ENCODE results near the gene MPST.

The MPST gene

DNA sequence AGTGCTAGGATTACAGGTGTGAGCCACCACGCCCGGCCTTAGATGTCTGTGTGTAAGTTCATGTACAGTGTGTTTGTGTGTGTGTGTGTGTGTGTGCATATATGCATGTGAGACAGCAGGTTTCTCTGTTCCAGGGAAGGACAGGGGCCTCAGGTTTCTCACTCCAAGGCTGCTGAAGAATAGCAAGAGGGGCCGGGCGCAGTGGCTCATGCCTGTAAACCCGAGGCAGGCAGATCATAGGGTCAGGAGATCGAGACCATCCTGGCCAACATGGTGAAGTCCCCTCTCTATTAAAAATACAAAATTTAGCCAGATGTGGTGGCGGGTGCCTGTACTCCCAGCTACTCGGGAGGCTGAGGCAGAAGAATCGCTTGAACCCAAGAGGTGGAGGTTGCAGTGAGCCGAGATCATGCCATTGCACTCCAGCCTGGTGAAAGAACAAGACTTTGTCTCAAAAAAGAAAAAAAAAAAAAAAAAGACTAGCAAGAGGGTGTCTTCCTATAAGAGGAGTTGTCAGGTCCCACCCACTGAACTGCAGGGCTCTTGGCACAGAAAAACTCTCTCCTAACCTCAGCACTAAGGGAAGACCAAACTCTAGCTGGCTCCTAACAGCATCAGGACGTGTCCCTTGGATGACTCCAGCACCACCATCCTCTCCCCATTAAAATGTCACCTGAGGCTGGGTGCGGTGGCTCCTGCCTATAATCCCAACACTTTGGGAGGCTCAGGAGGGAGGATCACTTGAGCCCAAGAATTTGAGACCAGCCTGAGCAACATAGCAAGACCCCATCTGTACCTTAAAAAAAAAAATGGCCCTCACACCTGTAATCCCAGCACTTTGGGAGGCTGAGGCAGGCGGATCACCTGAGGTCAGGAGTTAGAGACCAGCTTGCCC lies 40.3 kb upstream of the MPST start:
- Histone ChIP-seq H3K27me3 (peaks cover 3% of the 10 kb centered on the region; the same call in 1 of the 2 replicates), H3K4me1 (no peaks in the 10 kb centered on the region), H3K4me3 (ENCODE audit: low read depth, low read length) (no peak overlapping the region), H3K9me3 (no peaks in the 10 kb centered on the region), H3K36me3 (no peaks in the 10 kb centered on the region)
- TF ChIP-seq, protein P1, sequence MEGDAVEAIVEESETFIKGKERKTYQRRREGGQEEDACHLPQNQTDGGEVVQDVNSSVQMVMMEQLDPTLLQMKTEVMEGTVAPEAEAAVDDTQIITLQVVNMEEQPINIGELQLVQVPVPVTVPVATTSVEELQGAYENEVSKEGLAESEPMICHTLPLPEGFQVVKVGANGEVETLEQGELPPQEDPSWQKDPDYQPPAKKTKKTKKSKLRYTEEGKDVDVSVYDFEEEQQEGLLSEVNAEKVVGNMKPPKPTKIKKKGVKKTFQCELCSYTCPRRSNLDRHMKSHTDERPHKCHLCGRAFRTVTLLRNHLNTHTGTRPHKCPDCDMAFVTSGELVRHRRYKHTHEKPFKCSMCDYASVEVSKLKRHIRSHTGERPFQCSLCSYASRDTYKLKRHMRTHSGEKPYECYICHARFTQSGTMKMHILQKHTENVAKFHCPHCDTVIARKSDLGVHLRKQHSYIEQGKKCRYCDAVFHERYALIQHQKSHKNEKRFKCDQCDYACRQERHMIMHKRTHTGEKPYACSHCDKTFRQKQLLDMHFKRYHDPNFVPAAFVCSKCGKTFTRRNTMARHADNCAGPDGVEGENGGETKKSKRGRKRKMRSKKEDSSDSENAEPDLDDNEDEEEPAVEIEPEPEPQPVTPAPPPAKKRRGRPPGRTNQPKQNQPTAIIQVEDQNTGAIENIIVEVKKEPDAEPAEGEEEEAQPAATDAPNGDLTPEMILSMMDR (IDR thresholded peaks at IDR 0.05; ENCODE audit: low read depth, low read length), result no peak
- DNase-seq, result no peak

DNA sequence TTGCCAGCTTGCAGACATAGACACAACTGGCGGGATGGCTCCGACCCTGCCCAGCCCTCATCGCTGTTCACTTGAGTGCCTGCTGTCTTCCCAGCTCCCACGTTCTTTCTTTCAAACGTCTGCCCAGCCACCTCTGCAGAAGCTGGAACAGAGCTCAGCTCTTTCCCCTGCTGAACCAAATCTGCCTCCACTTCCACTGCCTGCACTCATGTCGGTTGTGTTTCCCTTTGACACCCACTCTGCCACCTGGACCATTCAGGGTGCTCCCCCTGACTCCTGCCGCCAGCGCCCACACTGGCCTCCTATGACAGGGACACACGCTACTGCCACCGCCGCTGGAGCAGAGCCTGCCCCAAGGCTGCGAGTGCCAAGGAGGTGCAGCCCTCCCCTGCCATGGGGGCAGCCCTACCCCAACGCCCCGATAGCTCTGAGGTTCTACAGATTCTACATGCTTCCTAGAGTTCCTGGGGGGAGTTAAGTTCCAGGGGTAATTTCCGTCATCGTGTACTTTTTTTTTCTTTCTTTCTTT lies 38.2 kb upstream of the MPST start:
- no peaks in the 10 kb centered on the region for H3K4me1 ChIP-seq
- no peak overlapping the region for H3K4me3 ChIP-seq (ENCODE audit: low read depth, low read length)
- no peaks in the 10 kb centered on the region for H3K36me3 ChIP-seq
- DNase-seq, result no peak
- TF ChIP-seq, protein P1 (IDR thresholded peaks at IDR 0.05; ENCODE audit: low read depth, low read length), result no peak
- H3K9me3 ChIP-seq, result 0 out of 2 replicates have a peak, but pooled peaks cover 3% of the 10 kb centered on the region
- H3K27me3 ChIP-seq, result peaks cover 3% of the 10 kb centered on the region; the same call in 1 of the 2 replicates

DNA sequence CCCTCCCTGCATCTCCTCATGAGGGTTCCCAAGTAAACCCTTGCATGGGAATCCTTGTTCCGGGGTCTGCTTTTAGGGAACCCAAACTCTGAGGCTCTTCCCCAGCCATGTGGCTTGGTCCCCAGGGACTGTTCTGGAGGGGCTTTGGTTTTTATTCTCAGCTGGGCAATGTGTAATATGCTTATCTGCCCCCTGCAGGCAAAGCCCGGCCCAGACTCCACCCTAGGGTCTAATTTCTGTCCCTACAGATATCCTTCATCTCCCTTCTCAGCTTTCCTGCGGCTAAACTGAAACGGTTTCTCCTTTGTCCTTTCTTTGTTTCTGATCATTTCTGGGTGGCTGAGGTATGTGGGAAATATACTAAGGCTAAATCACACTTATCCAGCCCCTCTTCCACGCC lies 37.4 kb upstream of the MPST start:
- H3K4me3 ChIP-seq (ENCODE audit: low read depth, low read length), result no peak overlapping the region
- peak; percentile 49 for DNase-seq
- H3K36me3 ChIP-seq, result no peaks in the 10 kb centered on the region
- TF ChIP-seq, protein P1 (IDR thresholded peaks at IDR 0.05; ENCODE audit: low read depth, low read length), result peak; percentile 43
- H3K27me3 ChIP-seq, result peaks cover 2% of the 10 kb centered on the region; the same call in 1 of the 2 replicates
- no peaks in the 10 kb centered on the region for H3K4me1 ChIP-seq
- 0 out of 2 replicates have a peak, but pooled peaks cover 3% of the 10 kb centered on the region for H3K9me3 ChIP-seq

DNA sequence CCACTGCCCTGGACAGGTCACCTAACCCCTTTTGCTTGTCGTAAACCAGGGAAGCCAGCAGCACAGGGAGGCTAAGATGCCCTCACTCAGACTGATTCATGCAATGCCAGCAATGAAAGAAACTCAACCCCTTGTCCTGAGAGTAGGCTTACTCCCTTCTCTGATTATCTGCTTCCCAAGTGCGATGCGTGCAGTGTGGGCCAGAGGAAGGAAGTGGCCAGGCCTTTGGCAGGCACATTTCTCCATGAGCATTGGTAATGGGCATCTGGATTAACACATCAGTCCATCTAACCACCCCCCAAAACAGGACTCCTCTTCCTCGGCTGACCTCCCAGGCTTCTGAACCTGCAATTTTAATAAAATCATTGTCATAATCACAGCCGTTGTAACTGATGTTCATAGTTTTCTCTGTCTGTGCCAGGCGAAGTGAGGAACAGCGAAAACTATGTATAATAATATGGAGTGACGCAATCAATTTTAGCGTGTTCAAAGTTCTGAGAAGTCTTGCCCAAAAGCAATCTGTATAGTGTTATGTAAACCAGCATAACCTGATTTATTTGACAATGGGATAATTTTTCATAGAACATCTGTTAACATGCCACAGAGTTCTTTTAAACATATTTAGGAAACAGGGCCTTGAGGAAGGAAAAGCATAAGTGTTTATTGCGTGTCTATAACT lies 34.2 kb upstream of the MPST start:
- H3K27me3 ChIP-seq, result peaks cover 3% of the 10 kb centered on the region; the same call in 1 of the 2 replicates

DNA sequence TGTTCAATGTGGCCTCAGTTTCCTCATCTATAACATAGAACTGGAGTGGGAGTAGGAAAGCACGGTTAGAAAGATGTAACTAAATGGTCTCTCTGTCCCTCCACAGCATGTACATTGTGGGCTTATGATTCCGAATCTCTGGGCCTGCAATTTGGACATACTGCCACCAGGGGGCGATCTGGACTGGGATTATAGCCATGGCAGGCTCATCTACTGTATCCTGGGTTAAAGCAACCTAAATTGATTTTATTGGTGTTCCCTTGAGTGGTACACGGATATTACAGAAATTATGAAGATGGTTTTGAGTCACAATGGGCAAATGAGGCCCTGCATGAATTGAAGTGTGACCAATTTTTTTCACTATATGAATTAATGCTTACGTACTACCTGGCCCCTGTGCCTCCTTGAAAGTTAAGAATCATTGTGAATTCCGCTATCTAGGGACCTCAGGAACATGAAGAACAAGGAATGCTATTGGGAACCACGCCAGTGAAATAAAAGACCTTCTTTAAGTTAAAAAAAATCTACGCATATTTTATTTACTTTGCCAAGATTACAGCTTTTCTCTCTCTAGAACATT lies 33.2 kb upstream of the MPST start:
- DNase-seq, result peak; percentile 39
- Histone ChIP-seq H3K9me3 (peaks cover 4% of the 10 kb centered on the region; the same call in 1 of the 2 replicates), H3K27me3 (peaks cover 6% of the 10 kb centered on the region), H3K36me3 (no peaks in the 10 kb centered on the region), H3K4me3 (ENCODE audit: low read depth, low read length) (no peak overlapping the region), H3K4me1 (no peaks in the 10 kb centered on the region)
- TF ChIP-seq, protein P1 (IDR thresholded peaks at IDR 0.05; ENCODE audit: low read depth, low read length), result peak; percentile 91

More for the DNA sequence above, 34.2 kb upstream of the MPST start:
- Histone ChIP-seq H3K9me3 (0 out of 2 replicates have a peak, but pooled peaks cover 3% of the 10 kb centered on the region), H3K4me3 (ENCODE audit: low read depth, low read length) (no peak overlapping the region), H3K4me1 (no peaks in the 10 kb centered on the region), H3K36me3 (no peaks in the 10 kb centered on the region)
- TF ChIP-seq, protein P1 (IDR thresholded peaks at IDR 0.05; ENCODE audit: low read depth, low read length), result no peak
- no peak for DNase-seq
